SK-N-SH treated with all-trans-retinoic acid at 6 μM for 48 hours (cell line): ENCODE data around the gene CNDP1.

Source experiments
- CREB5 ChIP-seq: fragments of 250-450 bp; sonication (Bioruptor Pico); IDR thresholded peaks from 2 replicates; pipeline ENCODE4 v1.5.1; 2020; ENCODE audit warnings: low read depth, mild to moderate bottlenecking, moderate library complexity
- CSRNP3 ChIP-seq: fragments of 250-450 bp; sonication (Bioruptor Pico); IDR thresholded peaks from 2 replicates; pipeline ENCODE4 v1.5.1; 2021; ENCODE audit warnings: mild to moderate bottlenecking, moderate library complexity
- GLIS3 ChIP-seq: fragments of 250-450 bp; sonication (Bioruptor Pico); IDR thresholded peaks from 2 replicates; pipeline ENCODE4 v1.5.0; 2020; ENCODE audit warnings: mild to moderate bottlenecking, moderate library complexity
- OSR1 ChIP-seq: fragments of 250-450 bp; sonication (Bioruptor Pico); IDR thresholded peaks from 2 replicates; pipeline ENCODE4 v1.8.0; 2022; ENCODE audit warnings: moderate library complexity, mild to moderate bottlenecking, inconsistent platforms
- POU6F1 ChIP-seq: fragments of 250-450 bp; sonication (Bioruptor Pico); IDR thresholded peaks from 2 replicates; pipeline ENCODE4 v1.8.0; 2021; ENCODE audit warnings: low read depth, mild to moderate bottlenecking, moderate library complexity, borderline replicate concordance
- PPARA ChIP-seq: fragments of 250-450 bp; sonication (Bioruptor Pico); IDR thresholded peaks from 2 replicates; pipeline ENCODE4 v1.5.0; 2020; ENCODE audit warnings: mild to moderate bottlenecking, borderline replicate concordance
- RARB ChIP-seq: fragments of 250-450 bp; sonication (Bioruptor Pico); IDR thresholded peaks from 2 replicates; pipeline ENCODE4 v1.8.0; 2021; ENCODE audit warnings: mild to moderate bottlenecking, moderate library complexity
- ZFP3 ChIP-seq: fragments of 250-450 bp; sonication (Bioruptor Pico); IDR thresholded peaks from 2 replicates; pipeline ENCODE4 v1.5.0; 2020; ENCODE audit warnings: mild to moderate bottlenecking, moderate library complexity
- TF ChIP-seq, protein P1 (sequence below): fragments of 250-450 bp; sonication (Bioruptor Pico); IDR thresholded peaks from 2 replicates; pipeline ENCODE4 v1.5.0; 2020; ENCODE audit warnings: mild to moderate bottlenecking, moderate library complexity
- TF ChIP-seq, protein P2 (sequence below): fragments of 250-450 bp; sonication (Bioruptor Pico); IDR thresholded peaks from 2 replicates; pipeline ENCODE4 v1.8.0; 2020; ENCODE audit warnings: mild to moderate bottlenecking, moderate library complexity, borderline replicate concordance

GRCh38 chr18:74533666-74534065, 634 bp upstream of the CNDP1 start:
- TF ChIP-seq CREB5 (CRISPR knock-in tag): no peak
- TF ChIP-seq PPARA (CRISPR knock-in tag): no peak
- no peak for TF ChIP-seq GLIS3 (CRISPR knock-in tag)
- TF ChIP-seq RARB: no peak
- TF ChIP-seq, protein P1, sequence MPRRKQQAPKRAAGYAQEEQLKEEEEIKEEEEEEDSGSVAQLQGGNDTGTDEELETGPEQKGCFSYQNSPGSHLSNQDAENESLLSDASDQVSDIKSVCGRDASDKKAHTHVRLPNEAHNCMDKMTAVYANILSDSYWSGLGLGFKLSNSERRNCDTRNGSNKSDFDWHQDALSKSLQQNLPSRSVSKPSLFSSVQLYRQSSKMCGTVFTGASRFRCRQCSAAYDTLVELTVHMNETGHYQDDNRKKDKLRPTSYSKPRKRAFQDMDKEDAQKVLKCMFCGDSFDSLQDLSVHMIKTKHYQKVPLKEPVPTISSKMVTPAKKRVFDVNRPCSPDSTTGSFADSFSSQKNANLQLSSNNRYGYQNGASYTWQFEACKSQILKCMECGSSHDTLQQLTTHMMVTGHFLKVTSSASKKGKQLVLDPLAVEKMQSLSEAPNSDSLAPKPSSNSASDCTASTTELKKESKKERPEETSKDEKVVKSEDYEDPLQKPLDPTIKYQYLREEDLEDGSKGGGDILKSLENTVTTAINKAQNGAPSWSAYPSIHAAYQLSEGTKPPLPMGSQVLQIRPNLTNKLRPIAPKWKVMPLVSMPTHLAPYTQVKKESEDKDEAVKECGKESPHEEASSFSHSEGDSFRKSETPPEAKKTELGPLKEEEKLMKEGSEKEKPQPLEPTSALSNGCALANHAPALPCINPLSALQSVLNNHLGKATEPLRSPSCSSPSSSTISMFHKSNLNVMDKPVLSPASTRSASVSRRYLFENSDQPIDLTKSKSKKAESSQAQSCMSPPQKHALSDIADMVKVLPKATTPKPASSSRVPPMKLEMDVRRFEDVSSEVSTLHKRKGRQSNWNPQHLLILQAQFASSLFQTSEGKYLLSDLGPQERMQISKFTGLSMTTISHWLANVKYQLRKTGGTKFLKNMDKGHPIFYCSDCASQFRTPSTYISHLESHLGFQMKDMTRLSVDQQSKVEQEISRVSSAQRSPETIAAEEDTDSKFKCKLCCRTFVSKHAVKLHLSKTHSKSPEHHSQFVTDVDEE: no peak
- TF ChIP-seq CSRNP3: no peak
- no peak for TF ChIP-seq OSR1 (CRISPR knock-in tag)
- TF ChIP-seq ZFP3: no peak
- TF ChIP-seq, protein P2, sequence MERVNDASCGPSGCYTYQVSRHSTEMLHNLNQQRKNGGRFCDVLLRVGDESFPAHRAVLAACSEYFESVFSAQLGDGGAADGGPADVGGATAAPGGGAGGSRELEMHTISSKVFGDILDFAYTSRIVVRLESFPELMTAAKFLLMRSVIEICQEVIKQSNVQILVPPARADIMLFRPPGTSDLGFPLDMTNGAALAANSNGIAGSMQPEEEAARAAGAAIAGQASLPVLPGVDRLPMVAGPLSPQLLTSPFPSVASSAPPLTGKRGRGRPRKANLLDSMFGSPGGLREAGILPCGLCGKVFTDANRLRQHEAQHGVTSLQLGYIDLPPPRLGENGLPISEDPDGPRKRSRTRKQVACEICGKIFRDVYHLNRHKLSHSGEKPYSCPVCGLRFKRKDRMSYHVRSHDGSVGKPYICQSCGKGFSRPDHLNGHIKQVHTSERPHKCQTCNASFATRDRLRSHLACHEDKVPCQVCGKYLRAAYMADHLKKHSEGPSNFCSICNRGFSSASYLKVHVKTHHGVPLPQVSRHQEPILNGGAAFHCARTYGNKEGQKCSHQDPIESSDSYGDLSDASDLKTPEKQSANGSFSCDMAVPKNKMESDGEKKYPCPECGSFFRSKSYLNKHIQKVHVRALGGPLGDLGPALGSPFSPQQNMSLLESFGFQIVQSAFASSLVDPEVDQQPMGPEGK: no peak
- TF ChIP-seq POU6F1 (CRISPR knock-in tag): no peak
